SK-N-SH (cell line): Measurements from ENCODE around the gene GYS1. TPM values are rescaled to one million over a fixed set of nuclear protein-coding genes. Genes with fewer than 3 reads are reported as not detected.
"Not testable (repeated sequence)": the region's sequence is repeated elsewhere in the genome, so short reads cannot be mapped to it uniquely, and the experiment has no call there.

ENCODE experiments used
- CTCF ChIA-PET: fragments of 300-600, 350-600 bp; formaldehyde crosslinking; extraction: SDS; loops from one replicate; lab custom pipeline; 2021; lab: Yijun Ruan, JAX
- POLR2A ChIA-PET: fragments of 350-600 bp; sonication (Branson Sonifier 250); formaldehyde crosslinking; extraction: SDS; loops from one replicate; lab custom pipeline; 2020; ENCODE audit warnings: antibody characterized with exemption, inconsistent platforms; lab: Yijun Ruan, JAX
- DNase-seq: peaks from one replicate; pipeline ENCODE4 v3.0.0; 2012
- H2AFZ ChIP-seq: fragments of 200-600 bp; sonication (generic); 2 replicates; pipeline ENCODE4 v1.8.1; 2016; ENCODE audit warnings: antibody characterized with exemption, mild to moderate bottlenecking, low read depth
- H3F3A ChIP-seq: fragments of 200-600 bp; sonication (generic); replicated peaks from 2 replicates; pipeline ENCODE3; 2016; ENCODE audit warnings: antibody characterized with exemption, mild to moderate bottlenecking; ENCODE audit not compliant: insufficient read depth
- H3K27ac ChIP-seq, 2 experiments: fragments of 200-500 bp in 1 of 2; fragments of 200-600 bp in 1 of 2; sonication (Bioruptor generic) in 1 of 2; sonication (generic), shearing (Covaris generic) in 1 of 2; 2 replicates each; pipeline versions ENCODE4 v1.5.1 to v1.6.1; 2014 to 2016; ENCODE audit warnings: low read depth in 2 of 2, inconsistent platforms in 1 of 2, low read length in 1 of 2, mild to moderate bottlenecking in 1 of 2, mixed read lengths in 1 of 2
- H3K27me3 ChIP-seq: fragments of 200-600 bp; sonication (generic), shearing (Covaris generic); 2 replicates; pipeline ENCODE4 v1.6.1; 2016; ENCODE audit warnings: mixed run types; ENCODE audit not compliant: insufficient read depth
- H3K36me3 ChIP-seq, 2 experiments: fragments of 200-500 bp in 1 of 2; fragments of 200-600 bp in 1 of 2; sonication (Bioruptor generic) in 1 of 2; sonication (generic) in 1 of 2; replicated peaks in 1 of 2; 2 replicates each; pipeline versions ENCODE3 to v1.5.1; 2014 to 2016; ENCODE audit warnings: low read length in 1 of 2, mild to moderate bottlenecking in 1 of 2; ENCODE audit not compliant: insufficient read depth in 2 of 2, control insufficient read depth in 1 of 2
- H3K4me1 ChIP-seq, 2 experiments: fragments of 200-500 bp in 1 of 2; fragments of 200-600 bp in 1 of 2; sonication (Bioruptor generic) in 1 of 2; sonication (generic), shearing (Covaris generic) in 1 of 2; 2 replicates each; pipeline versions ENCODE4 v1.5.1 to v1.6.1; 2014 to 2016; ENCODE audit warnings: low read depth in 1 of 2, low read length in 1 of 2, mixed run types in 1 of 2; ENCODE audit not compliant: insufficient read depth in 2 of 2, control insufficient read depth in 1 of 2
- H3K4me2 ChIP-seq: fragments of 200-600 bp; sonication (generic), shearing (Covaris generic); 2 replicates; pipeline ENCODE4 v1.6.1; 2017; ENCODE audit warnings: mixed run types
- H3K4me3 ChIP-seq, 2 experiments: fragments of 200-500 bp in 1 of 2; fragments of 200-600 bp in 1 of 2; sonication (Bioruptor generic) in 1 of 2; sonication (generic), shearing (Covaris generic) in 1 of 2; 2 replicates each; pipeline versions ENCODE4 v1.5.1 to v1.8.1; 2014 to 2016; ENCODE audit warnings: low read depth in 2 of 2, inconsistent platforms in 1 of 2, low read length in 1 of 2, mild to moderate bottlenecking in 1 of 2, mixed read lengths in 1 of 2, moderate library complexity in 1 of 2
- H3K79me2 ChIP-seq: fragments of 200-600 bp; sonication (generic); 2 replicates; pipeline ENCODE4 v1.8.1; 2017; ENCODE audit warnings: mild to moderate bottlenecking; ENCODE audit not compliant: insufficient read depth
- H3K9ac ChIP-seq: fragments of 200-600 bp; sonication (generic); 2 replicates; pipeline ENCODE4 v1.6.1; 2017; ENCODE audit warnings: mixed run types
- H3K9me2 ChIP-seq: fragments of 200-600 bp; sonication (generic); 2 replicates; pipeline ENCODE4 v1.6.1; 2017; ENCODE audit warnings: mixed run types
- H3K9me3 ChIP-seq: fragments of 200-600 bp; sonication (generic); 2 replicates; pipeline ENCODE4 v1.6.1; 2017; ENCODE audit warnings: mixed run types, mild to moderate bottlenecking, moderate library complexity
- H4K20me1 ChIP-seq: fragments of 200-600 bp; sonication (generic); 2 replicates; pipeline ENCODE4 v1.6.1; 2017; ENCODE audit warnings: mild to moderate bottlenecking, mixed run types; ENCODE audit not compliant: insufficient read depth
- CTCF ChIP-seq: fragments of 200-600 bp; sonication (generic); IDR thresholded peaks from 2 replicates; pipeline ENCODE4 v1.6.1; 2017; ENCODE audit warnings: antibody characterized with exemption, mild to moderate bottlenecking, moderate library complexity
- FOSL2 ChIP-seq: IDR thresholded peaks from 2 replicates; pipeline ENCODE4 v1.4.0; 2012; ENCODE audit warnings: low read depth, mild to moderate bottlenecking, moderate library complexity, borderline replicate concordance
- JUND ChIP-seq: IDR thresholded peaks from 2 replicates; pipeline ENCODE4 v1.4.0; 2012
- TCF12 ChIP-seq: IDR thresholded peaks from 2 replicates; pipeline ENCODE4 v1.4.0; 2012
- WGBS: methylation state at CpG from one replicate; pipeline ENCODE4 v1.1.6; 2017; ENCODE audit warnings: low lambda C conversion rate; 5-methylcytosine and 5-hydroxymethylcytosine counted together
- polyA plus RNA-seq, 3 experiments: library from polyadenylated mRNA; depleted of rRNA; stranded (reverse); fragments of >200 nt; gene quantifications; 2 replicates each; pipeline ENCODE4 v1.2.3, GENCODE V29; 2012

Gene GYS1
- polyA plus RNA-seq, 1 of the 3 experiments (the other 2 are of a cell fraction) = 25.3 TPM

- Histone ChIP-seq H3K4me2 (peak overlapping the region; percentile 52), H3K27ac (peak overlapping the region in 1 of 2 experiments; percentile 50; a peak in 1 of 4 replicates), H2AFZ (0 out of 2 replicates have a peak overlapping the region, but pooled peaks have one; percentile 11)
- H3K79me2 ChIP-seq, H3K4me3 ChIP-seq, H3K27me3 ChIP-seq, H4K20me1 ChIP-seq, DNase-seq, CTCF ChIA-PET, H3K9ac ChIP-seq, POLR2A ChIA-PET, H3K4me1 ChIP-seq, H3K9me2 ChIP-seq, H3K36me3 ChIP-seq, H3F3A ChIP-seq, H3K9me3 ChIP-seq: not testable (repeated sequence)
- 29% methylated on average over 20 of the region's 26 CpGs for WGBS
- TF ChIP-seq TCF12 (peak; percentile 8; the same call in 1 of the 2 replicates), JUND (0 out of 2 replicates have a peak, but pooled peaks have one; percentile 11), FOSL2 (peak; percentile 42; the same call in 1 of the 2 replicates)
Measured at GRCh38 chr19:49038557-49039276, 45.6 kb upstream of the GYS1 start.

DNA sequence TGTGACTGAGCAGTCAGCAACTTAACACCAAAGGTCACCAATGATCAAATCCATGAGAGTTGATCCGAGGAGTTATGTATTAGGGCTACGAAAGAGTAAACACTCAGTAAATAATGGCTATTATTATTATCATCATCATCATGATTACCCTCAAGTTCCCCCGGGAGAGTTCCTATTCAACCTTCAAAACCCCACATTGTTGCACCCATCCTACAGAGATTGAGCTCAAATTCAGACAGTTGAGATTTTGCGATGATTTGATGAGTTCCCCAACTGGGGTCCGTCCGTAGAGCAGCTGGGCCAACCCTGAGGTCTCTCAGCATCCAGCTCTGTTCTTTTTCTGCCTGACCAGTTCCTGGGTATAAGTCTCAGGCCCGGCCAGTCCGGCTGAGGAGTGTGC is 45.0 kb upstream of the GYS1 start:
- H3K4me1 ChIP-seq, H3K27ac ChIP-seq, H4K20me1 ChIP-seq, H3K4me3 ChIP-seq, H3K36me3 ChIP-seq, H3F3A ChIP-seq, H3K4me2 ChIP-seq, H3K9ac ChIP-seq, H3K9me2 ChIP-seq, POLR2A ChIA-PET, H3K27me3 ChIP-seq, DNase-seq, H3K9me3 ChIP-seq, H3K79me2 ChIP-seq, CTCF ChIA-PET, H2AFZ ChIP-seq: not testable (repeated sequence)
- WGBS = 84% methylated on average over 6 of the region's 8 CpGs

GRCh38 chr19:49036815-49037214 is 43.7 kb upstream of the GYS1 start, which contains the start of gene CGB1:
TSS of gene CGB1 (minus strand) at chr19:49036895. CDS start at chr19:49036711, 184 bp downstream.
- H4K20me1 ChIP-seq, H3K4me3 ChIP-seq, H3K27me3 ChIP-seq, H3K36me3 ChIP-seq, H3K9me3 ChIP-seq, CTCF ChIA-PET, H3K4me2 ChIP-seq, H3K79me2 ChIP-seq, H3K9ac ChIP-seq, POLR2A ChIA-PET, H3K4me1 ChIP-seq, H3K27ac ChIP-seq, H3K9me2 ChIP-seq, H3F3A ChIP-seq, H2AFZ ChIP-seq: not testable (repeated sequence)
- WGBS = 64% methylated on average over 18 of the region's 18 CpGs
- DNase-seq = peak; percentile 50
- TF ChIP-seq CTCF = peak; percentile 52
